Astrocyte (in vitro differentiated cells and primary cell): Measurements from ENCODE around the gene SNRPD1. TPM values are rescaled to one million over a fixed set of nuclear protein-coding genes. Genes with fewer than 3 reads are reported as not detected.
"Not testable (repeated sequence)": the region's sequence is repeated elsewhere in the genome, so short reads cannot be mapped to it uniquely, and the experiment has no call there.

ENCODE experiments used
- DNase-seq: peaks from one replicate; pipeline ENCODE4 v3.0.0-alpha.2; 2010; ENCODE audit warnings: low read depth
- FAIRE-seq: peaks from 2 replicates; lab custom pipeline; 2011; peaks lifted over from hg19 to GRCh38; lab: Jason Lieb, UNC
- H2AFZ ChIP-seq: 2 replicates; pipeline ENCODE4 v1.6.0; 2012; ENCODE audit warnings: low read depth, low read length, inconsistent platforms
- H3K27ac ChIP-seq: 2 replicates; pipeline ENCODE4 v1.5.1; 2011; ENCODE audit warnings: low read depth, low read length, inconsistent platforms
- H3K27me3 ChIP-seq: 2 replicates; pipeline ENCODE4 v1.6.0; 2011; ENCODE audit warnings: low read length, inconsistent platforms; ENCODE audit not compliant: insufficient read depth
- H3K36me3 ChIP-seq: 2 replicates; pipeline ENCODE4 v1.5.1; 2011; ENCODE audit warnings: low read length, inconsistent platforms; ENCODE audit not compliant: insufficient read depth
- H3K4me1 ChIP-seq: 2 replicates; pipeline ENCODE4 v1.5.1; 2011; ENCODE audit warnings: low read length, inconsistent platforms; ENCODE audit not compliant: insufficient read depth
- H3K4me2 ChIP-seq: 2 replicates; pipeline ENCODE4 v1.6.0; 2012; ENCODE audit warnings: low read length, inconsistent platforms
- H3K4me3 ChIP-seq: 2 replicates; pipeline ENCODE4 v1.5.1; 2011; ENCODE audit warnings: low read depth, mild to moderate bottlenecking, low read length, inconsistent platforms; ENCODE audit not compliant: insufficient read depth
- H3K79me2 ChIP-seq: 2 replicates; pipeline ENCODE4 v1.6.0; 2012; ENCODE audit warnings: mild to moderate bottlenecking, low read length, inconsistent platforms; ENCODE audit not compliant: insufficient read depth
- H3K9ac ChIP-seq: 2 replicates; pipeline ENCODE4 v1.6.0; 2012; ENCODE audit warnings: mild to moderate bottlenecking, low read length, inconsistent platforms
- H3K9me3 ChIP-seq: 2 replicates; pipeline ENCODE4 v1.5.1; 2012; ENCODE audit warnings: low read depth, mild to moderate bottlenecking, low read length, inconsistent platforms; ENCODE audit not compliant: insufficient read depth
- H4K20me1 ChIP-seq: 2 replicates; pipeline ENCODE4 v1.6.0; 2012; ENCODE audit warnings: low read length, inconsistent platforms; ENCODE audit not compliant: insufficient read depth
- H3K27ac Mint-ChIP-seq: one replicate; pipeline ENCODE4 v1.8.0; 2021; ENCODE audit warnings: mild to moderate bottlenecking, mixed read lengths; ENCODE audit not compliant: unreplicated experiment
- H3K27me3 Mint-ChIP-seq: one replicate; pipeline ENCODE4 v1.8.0; 2021; ENCODE audit warnings: low read depth, mixed read lengths; ENCODE audit not compliant: unreplicated experiment
- H3K36me3 Mint-ChIP-seq: one replicate; pipeline ENCODE4 v1.8.0; 2021; ENCODE audit warnings: low read depth, mixed read lengths; ENCODE audit not compliant: unreplicated experiment
- H3K4me1 Mint-ChIP-seq: one replicate; pipeline ENCODE4 v1.8.0; 2021; ENCODE audit warnings: low read depth, mixed read lengths; ENCODE audit not compliant: unreplicated experiment
- H3K4me3 Mint-ChIP-seq: one replicate; pipeline ENCODE4 v1.8.0; 2021; ENCODE audit warnings: mild to moderate bottlenecking, moderate library complexity, mixed read lengths; ENCODE audit not compliant: unreplicated experiment
- H3K9me3 Mint-ChIP-seq: one replicate; pipeline ENCODE4 v1.8.0; 2021; ENCODE audit warnings: mild to moderate bottlenecking, mixed read lengths; ENCODE audit not compliant: unreplicated experiment
- EZH2 ChIP-seq: IDR thresholded peaks from 2 replicates; pipeline ENCODE4 v1.6.1; 2012; ENCODE audit warnings: mild to moderate bottlenecking, low read length, inconsistent platforms; ENCODE audit not compliant: insufficient read depth
- total RNA-seq: library from RNA; stranded (reverse); gene quantifications from 2 replicates; pipeline ENCODE4 v1.2.1, GENCODE V29; 2021
- TF ChIP-seq, protein P1 (sequence below): IDR thresholded peaks from 2 replicates; pipeline ENCODE4 v1.5.1; 2011; ENCODE audit warnings: low read depth, mild to moderate bottlenecking, inconsistent platforms, low read length, moderate library complexity; ENCODE audit not compliant: insufficient read depth

Gene SNRPD1
- total RNA-seq, 1 donor from 2014 or later = 60.6 TPM

DNA sequence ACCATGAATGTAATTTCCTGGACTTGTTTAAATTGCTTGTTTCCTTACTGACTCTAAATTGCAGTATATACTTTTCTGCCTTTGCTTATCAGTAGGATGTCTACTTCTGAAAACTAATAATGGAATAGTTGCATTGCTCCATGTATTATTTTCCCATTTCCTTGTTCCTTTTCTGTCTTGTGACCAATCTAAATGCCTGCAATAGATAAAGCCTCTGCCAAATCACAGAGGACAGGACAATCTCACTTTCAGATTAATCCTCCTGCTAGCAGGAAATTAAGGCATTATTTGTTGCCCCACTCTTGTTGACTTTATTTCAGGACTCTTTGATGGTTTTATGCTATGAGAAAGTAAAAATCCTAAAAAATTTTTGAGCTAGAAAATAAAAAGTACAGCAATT lies 6.9 kb upstream of the SNRPD1 start:
- Histone ChIP-seq H3K27me3 (no peaks in the 10 kb centered on the region), H3K79me2 (peaks cover 1% of the 10 kb centered on the region), H3K27ac (no peak overlapping the region), H4K20me1 (no peaks in the 10 kb centered on the region), H3K9me3 (no peaks in the 10 kb centered on the region), H3K4me1 (no peaks in the 10 kb centered on the region), H3K36me3 (no peaks in the 10 kb centered on the region), H2AFZ (no peak overlapping the region), H3K9ac (no peak overlapping the region), H3K4me2 (no peak overlapping the region), H3K4me3 (no peak overlapping the region)
- no peaks in the 10 kb centered on the region for H3K9me3 Mint-ChIP-seq
- no peak overlapping the region for H3K4me3 Mint-ChIP-seq
- no peaks in the 10 kb centered on the region for H3K36me3 Mint-ChIP-seq
- TF ChIP-seq EZH2 = no peak
- TF ChIP-seq, protein P1, sequence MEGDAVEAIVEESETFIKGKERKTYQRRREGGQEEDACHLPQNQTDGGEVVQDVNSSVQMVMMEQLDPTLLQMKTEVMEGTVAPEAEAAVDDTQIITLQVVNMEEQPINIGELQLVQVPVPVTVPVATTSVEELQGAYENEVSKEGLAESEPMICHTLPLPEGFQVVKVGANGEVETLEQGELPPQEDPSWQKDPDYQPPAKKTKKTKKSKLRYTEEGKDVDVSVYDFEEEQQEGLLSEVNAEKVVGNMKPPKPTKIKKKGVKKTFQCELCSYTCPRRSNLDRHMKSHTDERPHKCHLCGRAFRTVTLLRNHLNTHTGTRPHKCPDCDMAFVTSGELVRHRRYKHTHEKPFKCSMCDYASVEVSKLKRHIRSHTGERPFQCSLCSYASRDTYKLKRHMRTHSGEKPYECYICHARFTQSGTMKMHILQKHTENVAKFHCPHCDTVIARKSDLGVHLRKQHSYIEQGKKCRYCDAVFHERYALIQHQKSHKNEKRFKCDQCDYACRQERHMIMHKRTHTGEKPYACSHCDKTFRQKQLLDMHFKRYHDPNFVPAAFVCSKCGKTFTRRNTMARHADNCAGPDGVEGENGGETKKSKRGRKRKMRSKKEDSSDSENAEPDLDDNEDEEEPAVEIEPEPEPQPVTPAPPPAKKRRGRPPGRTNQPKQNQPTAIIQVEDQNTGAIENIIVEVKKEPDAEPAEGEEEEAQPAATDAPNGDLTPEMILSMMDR = no peak
- DNase-seq (no peak), FAIRE-seq (no peak)
- H3K27ac Mint-ChIP-seq = no peak overlapping the region
- no peaks in the 10 kb centered on the region for H3K4me1 Mint-ChIP-seq
- H3K27me3 Mint-ChIP-seq = no peaks in the 10 kb centered on the region

DNA sequence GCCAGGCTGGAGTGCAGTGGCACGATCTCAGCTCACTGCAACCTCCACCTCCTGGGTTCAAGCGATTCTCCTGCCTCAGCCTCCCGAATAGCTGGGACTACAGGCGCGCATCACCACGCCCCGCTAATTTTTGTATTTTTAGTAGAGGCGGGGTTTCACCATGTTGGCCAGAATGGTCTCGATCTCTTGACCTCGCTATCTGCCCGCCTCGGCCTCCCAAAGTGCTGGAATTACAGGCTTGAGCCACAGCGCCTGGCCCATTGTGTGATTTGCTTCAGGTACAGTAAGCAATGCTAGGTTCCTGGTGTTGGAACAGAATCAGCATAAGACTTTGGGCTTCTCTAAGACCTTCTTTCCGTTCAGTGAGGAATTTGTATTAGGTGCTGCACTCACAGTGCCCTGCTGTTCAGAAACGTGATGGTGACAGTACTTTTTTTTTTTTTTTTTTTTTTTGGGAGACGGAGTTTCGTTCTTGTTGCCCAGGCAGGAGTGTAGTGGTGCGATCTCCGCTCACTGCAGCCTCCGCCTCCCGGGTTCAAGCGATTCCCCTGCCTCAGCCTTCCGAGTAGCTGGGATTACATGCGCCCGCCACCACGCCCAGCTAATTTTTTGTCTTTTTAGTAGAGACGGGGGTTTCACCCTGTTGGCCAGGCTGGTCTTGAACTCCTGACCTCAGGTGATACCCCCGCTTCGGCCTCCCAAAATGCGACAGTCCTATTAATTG lies 551 bp upstream of the SNRPD1 start:
- peak overlapping the region; percentile 93 for H2AFZ ChIP-seq
- peak overlapping the region; percentile 91 for H3K4me3 ChIP-seq
- H3K36me3 Mint-ChIP-seq, DNase-seq, FAIRE-seq, H3K9me3 ChIP-seq, H3K9me3 Mint-ChIP-seq, H3K36me3 ChIP-seq, H3K4me1 ChIP-seq, H3K4me1 Mint-ChIP-seq, H3K27me3 ChIP-seq, H3K27me3 Mint-ChIP-seq: not testable (repeated sequence)
- H3K27ac ChIP-seq = peak overlapping the region; percentile 88
- H3K4me2 ChIP-seq = peak overlapping the region; percentile 85
- peaks cover 25% of the 10 kb centered on the region for H4K20me1 ChIP-seq
- peaks cover 45% of the 10 kb centered on the region for H3K79me2 ChIP-seq
- peak overlapping the region; percentile 93 for H3K9ac ChIP-seq
- Mint-ChIP-seq H3K27ac (peak overlapping the region; percentile 94), H3K4me3 (peak overlapping the region; percentile 98)

DNA sequence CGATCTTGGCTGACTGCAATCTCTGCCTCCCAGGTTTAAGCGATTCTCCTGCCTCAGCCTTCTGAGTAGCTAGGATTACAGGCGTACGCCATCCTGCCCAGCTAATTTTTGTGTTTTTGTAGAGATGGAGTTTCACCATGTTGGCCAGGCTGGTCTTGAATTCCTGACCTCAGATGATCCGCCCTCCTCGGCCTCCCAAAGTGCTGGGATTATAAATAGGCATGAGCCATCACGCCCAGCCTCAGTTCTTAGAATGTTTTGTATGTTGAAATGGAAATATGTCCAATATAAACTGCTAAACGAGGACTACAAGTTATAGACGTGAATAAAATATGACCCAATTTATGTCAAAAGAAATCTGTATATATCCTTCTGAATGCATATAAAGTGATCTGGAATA lies 9.5 kb downstream of the SNRPD1 start:
- not testable (repeated sequence) for H3K4me1 ChIP-seq, H3K36me3 Mint-ChIP-seq, H3K4me2 ChIP-seq, H3K9ac ChIP-seq, H2AFZ ChIP-seq, H3K4me3 ChIP-seq, FAIRE-seq, H3K27me3 Mint-ChIP-seq, H3K27ac Mint-ChIP-seq, H3K9me3 ChIP-seq, H3K27me3 ChIP-seq, H3K4me1 Mint-ChIP-seq, H3K4me3 Mint-ChIP-seq, H3K27ac ChIP-seq, DNase-seq, H3K9me3 Mint-ChIP-seq
- H3K79me2 ChIP-seq = peaks cover 87% of the 10 kb centered on the region
- H4K20me1 ChIP-seq = peaks cover 59% of the 10 kb centered on the region
- peaks cover 18% of the 10 kb centered on the region for H3K36me3 ChIP-seq
